NT2/D1 (cell line): ENCODE measurements around the gene OGFOD3.

Experiments
- SUZ12 ChIP-seq: IDR thresholded peaks from 2 replicates; pipeline ENCODE4 v1.6.1; 2011; ENCODE audit not compliant: insufficient read length, insufficient read depth; ENCODE audit errors: extremely low read depth
- ZNF274 ChIP-seq: IDR thresholded peaks from 2 replicates; pipeline ENCODE4 v1.6.1; 2011; ENCODE audit warnings: mild to moderate bottlenecking, low read depth, low read length

DNA sequence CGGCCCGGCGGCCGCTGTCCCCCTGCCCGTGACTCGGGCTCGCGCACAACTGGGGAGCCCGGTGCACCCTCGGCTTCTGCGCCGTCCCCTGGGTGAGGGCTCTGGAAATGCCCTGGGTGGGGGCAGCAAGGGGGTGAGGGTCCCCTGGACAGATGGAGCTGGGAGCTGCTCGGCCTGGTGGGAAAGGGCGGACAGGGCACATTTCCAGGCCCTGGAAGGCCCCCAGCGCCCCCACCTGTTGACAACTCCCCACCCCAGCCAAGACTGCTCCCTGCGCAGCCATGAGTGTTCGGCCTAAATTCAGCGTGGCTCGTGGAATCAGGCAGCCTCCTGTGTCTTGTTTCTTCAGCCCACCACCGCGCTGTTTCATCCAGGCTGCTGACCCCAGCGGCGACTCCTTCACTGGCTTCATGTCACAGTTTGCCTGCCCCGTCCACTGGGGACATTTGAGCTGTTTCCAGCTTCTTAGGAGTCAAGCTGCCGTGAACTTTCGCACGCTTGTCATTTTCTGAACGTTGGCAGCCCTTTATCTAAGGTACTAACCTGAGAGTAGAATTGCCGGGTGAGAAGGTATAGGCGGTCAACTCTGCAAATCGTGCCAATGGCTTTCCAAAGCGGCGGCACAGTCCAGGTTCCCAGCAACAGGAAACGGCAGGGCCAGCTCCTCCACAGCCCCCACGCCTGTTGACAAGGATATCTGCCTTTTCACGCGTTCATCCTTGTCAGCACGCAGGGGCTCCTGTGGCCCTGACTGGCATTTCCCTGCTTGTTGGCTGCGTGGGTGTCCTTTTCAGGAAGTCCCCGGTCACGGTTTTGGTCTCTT is 45.9 kb downstream of the OGFOD3 start:
- no peak for TF ChIP-seq ZNF274
- TF ChIP-seq SUZ12 = no peak
